MCF 10A (cell line): ENCODE data around the gene TRIM26. TPM values are rescaled to one million over a fixed set of nuclear protein-coding genes. Genes with fewer than 3 reads are reported as not detected.

Source experiments
- BruUV-seq: library from RNA; stranded (reverse); fragments of 400-500 nt; replicated peaks from 2 replicates; lab custom pipeline; 2021; lab: Mats Ljungman, UMichigan
- CTCF ChIA-PET: fragments of 300-600 bp; sonication (Branson Sonifier 250); formaldehyde crosslinking; extraction: SDS; loops from one replicate; lab custom pipeline; 2021; ENCODE audit warnings: antibody characterized with exemption, inconsistent platforms; lab: Yijun Ruan, JAX
- POLR2A ChIA-PET: fragments of 300-600, 350-650 bp; sonication (Branson Sonifier 250); formaldehyde crosslinking; extraction: SDS; loops from one replicate; lab custom pipeline; 2020; ENCODE audit warnings: antibody characterized with exemption, inconsistent platforms; lab: Yijun Ruan, JAX
- DNase-seq: peaks from one replicate; pipeline ENCODE4 v3.0.0-alpha.2; 2018; ENCODE audit not compliant: unreplicated experiment
- H3K27ac Mint-ChIP-seq: one replicate; pipeline ENCODE4 v1.8.0; 2022; ENCODE audit warnings: mild to moderate bottlenecking, low read depth, mixed read lengths; ENCODE audit not compliant: unreplicated experiment
- H3K27me3 Mint-ChIP-seq: one replicate; pipeline ENCODE4 v1.8.0; 2022; ENCODE audit warnings: mixed read lengths; ENCODE audit not compliant: insufficient read depth, unreplicated experiment
- H3K36me3 Mint-ChIP-seq: one replicate; pipeline ENCODE4 v1.8.0; 2022; ENCODE audit warnings: mild to moderate bottlenecking, moderate library complexity, mixed read lengths; ENCODE audit not compliant: insufficient read depth, unreplicated experiment
- H3K4me1 Mint-ChIP-seq: one replicate; pipeline ENCODE4 v1.8.0; 2022; ENCODE audit warnings: mixed read lengths; ENCODE audit not compliant: insufficient read depth, unreplicated experiment
- H3K4me3 Mint-ChIP-seq: one replicate; pipeline ENCODE4 v1.8.0; 2022; ENCODE audit warnings: mild to moderate bottlenecking, moderate library complexity, mixed read lengths; ENCODE audit not compliant: unreplicated experiment
- H3K9me3 Mint-ChIP-seq: one replicate; pipeline ENCODE4 v1.8.0; 2022; ENCODE audit warnings: mixed read lengths; ENCODE audit not compliant: unreplicated experiment
- intact Hi-C: fragments of 100-400 bp; cut with micrococcal nuclease; formaldehyde crosslinking; loops from 2 replicates; pipeline ENCODE4 v1.14.1; 2022
- total RNA-seq: library from RNA; stranded (reverse); gene quantifications from 2 replicates; pipeline ENCODE4 v1.2.3, GENCODE V29; 2022
- TF ChIP-seq, protein P1 (sequence below): fragments of 200-600 bp; IDR thresholded peaks from one replicate; pipeline ENCODE4 v1.8.0; 2022; ENCODE audit warnings: antibody characterized with exemption, mild to moderate bottlenecking; ENCODE audit not compliant: unreplicated experiment

The TRIM26 gene
- total RNA-seq, 1 experiment from 2014 or later = 60.6 TPM

DNA sequence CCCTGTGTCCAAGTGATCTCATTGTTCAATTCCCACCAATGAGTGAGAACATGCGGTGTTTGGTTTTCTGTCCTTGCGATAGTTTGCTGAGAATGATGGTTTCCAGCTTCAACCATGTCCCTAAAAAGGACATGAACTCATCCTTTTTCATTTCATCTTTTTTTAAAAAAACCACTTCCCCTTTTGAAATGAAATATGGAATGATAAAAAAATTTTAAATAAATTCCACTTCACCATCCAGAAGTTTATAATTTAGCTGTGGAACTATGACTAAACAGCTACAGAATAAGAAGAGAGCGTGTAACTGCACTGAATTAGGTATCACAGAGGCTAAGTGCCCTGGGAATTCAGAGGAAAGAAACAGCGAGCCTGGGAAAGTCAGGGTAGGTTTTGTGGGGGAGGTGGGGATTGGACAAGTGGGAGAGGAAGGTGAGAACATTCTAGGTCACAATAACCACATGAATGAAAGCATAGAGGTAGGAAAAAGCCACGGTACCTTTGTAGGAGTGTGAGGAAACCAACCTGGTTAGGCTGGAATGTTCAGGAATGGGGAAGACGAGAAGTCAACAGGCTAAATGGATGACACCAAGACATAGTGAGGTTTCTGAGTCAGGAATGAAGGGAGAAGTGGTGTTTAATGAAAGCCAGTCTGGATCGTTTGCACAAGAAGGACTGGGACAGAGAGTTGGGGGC, 63.2 kb downstream of the TRIM26 start:
- ChIA-PET POLR2A (interaction anchor here (0.7 kb wide), 1 partner anchor 57 kb away, joined by 3 read pairs; no protein-coding TSS in a partner anchor), CTCF (interaction anchor here (3.8 kb wide), 1 partner anchor 20 kb away, joined by 16 read pairs; no protein-coding TSS in a partner anchor)
- Mint-ChIP-seq H3K27ac (no peak overlapping the region), H3K36me3 (no peaks in the 10 kb centered on the region), H3K9me3 (no peaks in the 10 kb centered on the region), H3K4me3 (no peak overlapping the region), H3K4me1 (peaks cover 11% of the 10 kb centered on the region), H3K27me3 (peaks cover 8% of the 10 kb centered on the region)
- intact Hi-C loops = no loop called here
- no TSS peak for BruUV-seq
- DNase-seq = no peak
- TF ChIP-seq, protein P1, sequence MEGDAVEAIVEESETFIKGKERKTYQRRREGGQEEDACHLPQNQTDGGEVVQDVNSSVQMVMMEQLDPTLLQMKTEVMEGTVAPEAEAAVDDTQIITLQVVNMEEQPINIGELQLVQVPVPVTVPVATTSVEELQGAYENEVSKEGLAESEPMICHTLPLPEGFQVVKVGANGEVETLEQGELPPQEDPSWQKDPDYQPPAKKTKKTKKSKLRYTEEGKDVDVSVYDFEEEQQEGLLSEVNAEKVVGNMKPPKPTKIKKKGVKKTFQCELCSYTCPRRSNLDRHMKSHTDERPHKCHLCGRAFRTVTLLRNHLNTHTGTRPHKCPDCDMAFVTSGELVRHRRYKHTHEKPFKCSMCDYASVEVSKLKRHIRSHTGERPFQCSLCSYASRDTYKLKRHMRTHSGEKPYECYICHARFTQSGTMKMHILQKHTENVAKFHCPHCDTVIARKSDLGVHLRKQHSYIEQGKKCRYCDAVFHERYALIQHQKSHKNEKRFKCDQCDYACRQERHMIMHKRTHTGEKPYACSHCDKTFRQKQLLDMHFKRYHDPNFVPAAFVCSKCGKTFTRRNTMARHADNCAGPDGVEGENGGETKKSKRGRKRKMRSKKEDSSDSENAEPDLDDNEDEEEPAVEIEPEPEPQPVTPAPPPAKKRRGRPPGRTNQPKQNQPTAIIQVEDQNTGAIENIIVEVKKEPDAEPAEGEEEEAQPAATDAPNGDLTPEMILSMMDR = no peak

DNA sequence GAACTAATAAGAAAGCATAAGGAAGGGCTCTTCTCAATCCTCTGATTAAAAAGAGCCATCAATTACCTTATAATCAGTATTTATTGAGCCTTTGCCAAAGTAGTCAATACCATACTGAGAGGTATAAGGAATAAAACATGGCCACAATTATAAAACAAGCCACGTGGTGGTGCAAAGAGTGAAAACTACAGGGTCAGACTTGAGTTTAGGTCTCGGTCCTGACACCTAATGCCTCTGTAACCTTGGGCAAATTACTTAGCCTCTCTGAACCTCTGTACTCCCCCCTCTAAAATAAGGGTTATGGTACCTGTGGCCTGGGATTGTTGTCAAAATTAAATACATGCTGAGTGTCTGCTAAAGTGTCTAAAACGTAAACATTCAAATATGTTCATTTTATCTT, 64.0 kb downstream of the TRIM26 start:
- intact Hi-C loops = no loop called here
- POLR2A ChIA-PET = no interaction called here
- no TSS peak for BruUV-seq
- Mint-ChIP-seq H3K4me3 (no peak overlapping the region), H3K4me1 (peaks cover 3% of the 10 kb centered on the region), H3K27ac (no peak overlapping the region), H3K36me3 (no peaks in the 10 kb centered on the region), H3K9me3 (no peaks in the 10 kb centered on the region), H3K27me3 (peaks cover 16% of the 10 kb centered on the region)
- CTCF ChIA-PET = interaction anchor here (0.6 to 3.8 kb wide), 6 partner anchors 19 to 338 kb away, joined by 3 to 16 read pairs (median 4); no protein-coding TSS in a partner anchor
- TF ChIP-seq, protein P1 = no peak
- no peak for DNase-seq

DNA sequence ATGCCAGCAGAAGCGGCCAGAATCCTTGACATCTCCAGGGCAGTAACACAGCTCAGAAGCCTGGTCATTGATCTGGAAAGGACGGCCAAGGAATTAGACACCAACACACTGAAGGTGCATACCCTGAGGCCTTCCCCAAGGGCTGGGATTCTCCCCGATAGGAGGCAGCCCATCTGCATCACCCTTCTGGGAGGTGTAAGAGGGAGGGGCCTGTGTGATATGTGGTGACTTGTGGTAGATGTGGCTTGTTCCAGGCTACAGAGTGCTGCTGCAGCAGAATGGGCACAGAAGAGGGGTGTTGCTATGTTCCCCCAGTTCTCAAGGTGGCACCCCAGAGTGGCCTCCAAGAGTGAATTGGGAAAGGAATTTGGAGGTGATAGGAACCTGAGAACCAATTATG, 66.1 kb downstream of the TRIM26 start:
- Mint-ChIP-seq H3K36me3 (no peaks in the 10 kb centered on the region), H3K4me3 (no peak overlapping the region), H3K9me3 (no peaks in the 10 kb centered on the region), H3K27ac (no peak overlapping the region), H3K4me1 (no peaks in the 10 kb centered on the region), H3K27me3 (peaks cover 27% of the 10 kb centered on the region)
- TF ChIP-seq, protein P1 = no peak
- no peak for DNase-seq
- no TSS peak for BruUV-seq
- POLR2A ChIA-PET = interaction anchor here (0.6 to 1.0 kb wide), 2 partner anchors 44 to 1611 kb away, joined by 3 to 4 read pairs; no protein-coding TSS in a partner anchor
- CTCF ChIA-PET = interaction anchor here (0.9 to 3.8 kb wide), 6 partner anchors 16 to 110 kb away, joined by 3 to 16 read pairs (median 6); no protein-coding TSS in a partner anchor
- intact Hi-C loops = no loop called here

DNA sequence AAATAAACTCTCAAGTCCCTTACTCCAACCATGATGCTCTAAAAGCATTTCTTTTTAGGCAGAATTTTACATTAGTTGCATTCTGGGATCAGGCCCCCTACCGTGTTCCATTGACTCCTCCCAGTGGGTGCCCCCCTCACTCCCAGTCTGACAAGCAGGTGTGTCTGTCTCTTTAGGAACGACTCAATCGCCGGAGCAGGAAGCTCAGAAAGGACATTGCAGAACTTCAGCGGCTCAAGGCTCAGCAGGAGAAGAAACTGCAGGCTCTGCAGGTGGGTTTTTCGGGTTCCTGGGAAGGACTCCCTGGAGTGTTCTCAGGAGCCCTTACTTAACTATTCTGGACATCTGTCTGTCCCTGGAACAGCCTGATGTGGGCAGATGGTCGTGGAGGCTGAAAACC, 67.4 kb downstream of the TRIM26 start:
- Mint-ChIP-seq H3K27ac (no peak overlapping the region), H3K4me3 (no peak overlapping the region), H3K4me1 (no peaks in the 10 kb centered on the region), H3K36me3 (no peaks in the 10 kb centered on the region), H3K27me3 (peaks cover 40% of the 10 kb centered on the region), H3K9me3 (no peaks in the 10 kb centered on the region)
- intact Hi-C loops = no loop called here
- ChIA-PET CTCF (interaction anchor here (1.4 to 3.9 kb wide), 2 partner anchors 14 to 43 kb away, joined by 5 to 42 read pairs; no protein-coding TSS in a partner anchor), POLR2A (no interaction called here)
- DNase-seq = no peak
- no TSS peak for BruUV-seq
- TF ChIP-seq, protein P1 = no peak
